ENCODE measurements around the gene ZSWIM5.

GRCh38 chr1:45012639-45013278 lies 193.6 kb downstream of the ZSWIM5 start:
- TF ChIP-seq CTCF (IDR thresholded peaks at IDR 0.05) (no peak), POLR2A (IDR thresholded peaks at IDR 0.05) (no peak)
